Astrocyte of the hippocampus (primary cell): Measurements from ENCODE around the gene NIBAN1.

Source experiments
- DNase-seq: peaks from one replicate; pipeline ENCODE4 v3.0.0; 2011; ENCODE audit warnings: low read depth, low spot score

NIBAN1 gene

GRCh38 chr1:184945678-184946412 lies 28.5 kb downstream of the NIBAN1 start:
- no peak for DNase-seq

DNA sequence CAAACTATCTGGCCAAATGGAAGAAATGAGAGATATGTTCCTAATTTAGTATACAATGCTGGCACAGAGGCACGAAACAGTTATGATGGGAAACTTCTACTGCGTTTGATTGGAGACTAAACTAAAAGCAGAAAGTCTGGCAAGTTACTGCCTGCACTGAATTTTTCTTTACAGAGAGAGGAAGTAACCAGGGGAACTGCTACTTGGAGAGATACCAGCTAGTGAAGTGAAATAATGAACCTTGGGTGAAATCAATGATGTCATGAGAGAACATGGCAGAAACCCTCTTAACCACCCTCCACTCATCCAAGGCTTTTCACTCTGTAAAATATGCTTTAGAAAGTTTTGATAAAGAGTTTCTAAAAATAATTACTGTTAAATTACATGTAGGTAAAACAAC lies 29.3 kb downstream of the NIBAN1 start:
- DNase-seq: peak; percentile 59

DNA sequence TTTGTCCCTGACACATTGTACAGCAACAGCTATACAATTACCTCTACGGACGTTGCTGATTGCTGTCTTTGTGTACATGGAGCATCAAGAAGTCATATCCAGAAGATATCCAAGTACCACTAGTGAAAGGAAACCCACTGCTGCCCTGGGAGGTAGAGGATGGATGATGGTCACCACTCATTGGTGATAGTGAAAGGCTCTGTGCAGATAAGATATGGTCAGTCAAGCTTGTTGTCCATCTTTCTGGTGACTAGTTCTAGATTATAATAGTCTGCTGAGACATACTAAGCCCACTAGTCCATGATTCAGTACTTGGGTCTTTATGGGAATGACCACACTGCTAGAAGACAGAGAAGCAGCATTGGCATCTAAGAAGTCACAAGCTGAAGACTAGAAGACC lies 30.3 kb downstream of the NIBAN1 start:
- no peak for DNase-seq

DNA sequence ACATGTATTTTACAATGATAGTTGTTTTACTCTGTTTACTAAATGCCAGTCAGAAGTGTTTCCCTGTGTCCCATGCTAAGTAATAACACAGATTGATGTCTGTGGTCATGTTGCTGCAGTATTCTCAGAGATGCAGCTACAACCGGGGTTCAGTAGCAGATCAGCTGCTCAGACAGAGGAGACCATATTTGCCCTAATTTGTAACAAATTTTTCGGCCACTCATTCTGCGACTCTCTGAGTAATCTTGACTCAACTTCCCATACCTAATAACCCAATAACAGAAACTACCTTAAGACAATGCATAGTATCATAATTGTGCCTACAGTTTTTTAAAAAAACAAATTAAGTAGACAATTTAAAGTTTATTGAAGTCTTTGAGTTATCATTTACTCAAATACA lies 32.6 kb downstream of the NIBAN1 start:
- DNase-seq: no peak

DNA sequence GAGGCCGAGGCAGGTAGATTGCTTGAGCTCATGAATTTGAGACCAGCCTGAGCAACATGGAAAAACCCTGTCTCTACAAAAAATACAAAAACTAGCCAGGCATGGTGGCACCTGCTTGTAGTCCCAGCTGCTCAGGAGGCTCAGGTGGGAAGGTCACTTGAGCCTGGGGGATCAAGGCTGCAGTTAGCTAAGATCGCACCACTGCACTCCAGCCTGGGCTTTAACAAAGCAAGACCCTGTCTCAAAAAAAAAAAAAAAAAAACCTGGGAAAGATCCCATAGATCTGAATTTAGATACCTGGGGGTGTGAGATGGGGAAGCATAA lies 32.9 kb downstream of the NIBAN1 start:
- no peak for DNase-seq

- no peak for DNase-seq
Observed at GRCh38 chr1:184940694-184941409, 33.5 kb downstream of the NIBAN1 start.

DNA sequence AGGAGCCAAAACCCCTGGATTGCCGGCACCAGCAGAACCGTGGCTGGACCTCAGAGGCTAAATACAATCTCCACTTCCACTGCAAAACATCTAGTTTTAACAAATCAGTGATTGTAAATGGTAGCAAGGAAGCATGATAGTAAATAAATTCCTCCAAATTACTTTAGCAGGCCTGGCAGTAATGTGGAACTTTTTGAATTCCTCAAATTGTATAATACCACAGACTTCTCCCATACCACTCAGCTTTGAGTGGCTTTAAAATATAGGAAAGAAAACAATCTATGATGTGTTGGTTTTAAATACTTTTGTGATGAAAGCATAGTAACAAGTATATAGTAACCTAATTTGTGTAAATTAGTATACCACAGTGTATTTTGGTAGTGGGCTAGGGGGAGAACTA lies 34.1 kb downstream of the NIBAN1 start:
- peak; percentile 57 for DNase-seq

GRCh38 chr1:184937729-184938128 lies 36.6 kb downstream of the NIBAN1 start:
- DNase-seq: no peak

GRCh38 chr1:184935920-184936798 lies 38.1 kb downstream of the NIBAN1 start:
- no peak for DNase-seq

- DNase-seq: no peak
Observed at GRCh38 chr1:184933944-184934343, 40.4 kb downstream of the NIBAN1 start.

GRCh38 chr1:184932319-184932718 lies 42.0 kb downstream of the NIBAN1 start:
- DNase-seq: no peak

- no peak for DNase-seq
Observed at GRCh38 chr1:184931566-184931965, 42.7 kb downstream of the NIBAN1 start.

GRCh38 chr1:184930645-184931044 lies 43.7 kb downstream of the NIBAN1 start:
- no peak for DNase-seq

DNA sequence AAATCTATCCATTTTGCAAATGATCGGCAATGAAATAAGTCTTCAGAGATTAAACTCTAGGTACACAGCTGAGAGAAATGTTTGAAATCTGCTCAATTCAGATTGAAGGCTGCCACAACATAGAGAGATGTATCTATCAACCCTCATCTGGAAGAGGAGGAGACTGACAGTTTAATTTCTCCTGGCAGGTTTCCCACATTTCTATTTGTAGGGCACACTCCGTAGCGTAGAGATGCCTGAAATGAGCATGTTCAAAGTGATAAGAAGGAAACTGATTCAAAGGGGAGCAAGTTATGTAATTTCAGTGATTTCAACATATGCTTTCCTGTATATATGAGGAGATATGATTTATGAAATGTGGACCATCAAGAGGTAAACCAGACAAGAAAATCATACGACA lies 44.1 kb downstream of the NIBAN1 start:
- no peak for DNase-seq

- no peak for DNase-seq
Observed at GRCh38 chr1:184929711-184930202, 44.6 kb downstream of the NIBAN1 start.

GRCh38 chr1:184928394-184928793 lies 45.9 kb downstream of the NIBAN1 start:
- DNase-seq: no peak
